HEK293 (cell line): ENCODE results near the gene FBXO27.
"Not testable (repeated sequence)": the region's sequence is repeated elsewhere in the genome, so short reads cannot be mapped to it uniquely, and the experiment has no call there.

Experiments
- CTCF ChIA-PET: fragments of 350-600 bp; formaldehyde crosslinking; extraction: SDS; loops from one replicate; lab custom pipeline; 2021; ENCODE audit warnings: antibody characterized with exemption; lab: Yijun Ruan, JAX
- POLR2A ChIA-PET: fragments of 300-600 bp; formaldehyde crosslinking; extraction: SDS; loops from one replicate; lab custom pipeline; 2020; ENCODE audit warnings: antibody characterized with exemption, inconsistent platforms; lab: Yijun Ruan, JAX
- H3K27ac ChIP-seq: fragments of 200-500 bp; sonication (Bioruptor generic); 2 replicates; pipeline ENCODE4 v1.5.1; 2014; ENCODE audit warnings: low read depth, low read length, control low read depth, inconsistent platforms; ENCODE audit errors: extremely low read depth
- H3K36me3 ChIP-seq, 2 experiments: fragments of 200-500 bp in 1 of 2; sonication (Bioruptor generic) in 1 of 2; 1 replicate in 1 of 2; 2 replicates in 1 of 2; pipeline ENCODE4 v1.5.1; 2014 to 2017; ENCODE audit warnings: inconsistent platforms in 2 of 2, low read length in 2 of 2; ENCODE audit not compliant: control insufficient read depth in 2 of 2, insufficient read depth in 1 of 2
- H3K4me1 ChIP-seq: fragments of 200-500 bp; sonication (Bioruptor generic); 2 replicates; pipeline ENCODE4 v1.5.1; 2014; ENCODE audit warnings: mild to moderate bottlenecking, low read length, inconsistent platforms; ENCODE audit not compliant: control insufficient read depth, insufficient read depth
- H3K4me3 ChIP-seq: 2 replicates; pipeline ENCODE4 v1.5.1; 2011; ENCODE audit warnings: low read depth, mild to moderate bottlenecking, control low read depth, low read length, moderate library complexity
- H3K9me3 ChIP-seq: fragments of 200-500 bp; sonication (Bioruptor generic); 2 replicates; pipeline ENCODE4 v1.5.1; 2014; ENCODE audit warnings: low read depth, low read length, inconsistent platforms; ENCODE audit not compliant: control insufficient read depth, insufficient read depth
- GLIS2 ChIP-seq: fragments of 450-650 bp; formaldehyde crosslinking; IDR thresholded peaks from 2 replicates; pipeline ENCODE4 v1.5.1; 2016; ENCODE audit warnings: missing biosample characterization, missing genetic modification characterization
- TRIM28 ChIP-seq: IDR thresholded peaks from 2 replicates; pipeline ENCODE4 v1.6.1; 2011; ENCODE audit warnings: low read length, control low read depth, borderline replicate concordance
- ZBTB20 ChIP-seq: fragments of 450-650 bp; formaldehyde crosslinking; IDR thresholded peaks from 2 replicates; pipeline ENCODE4 v1.5.1; 2016; ENCODE audit warnings: missing biosample characterization, missing genetic modification characterization
- ZNF121 ChIP-seq: fragments of 450-650 bp; formaldehyde crosslinking; IDR thresholded peaks from 2 replicates; pipeline ENCODE4 v1.5.1; 2016; ENCODE audit warnings: missing biosample characterization, missing genetic modification characterization
- ZNF138 ChIP-seq: fragments of 450-650 bp; formaldehyde crosslinking; IDR thresholded peaks from 2 replicates; pipeline ENCODE4 v1.5.1; 2016; ENCODE audit warnings: missing biosample characterization, missing genetic modification characterization, borderline replicate concordance
- ZNF175 ChIP-seq: fragments of 450-650 bp; formaldehyde crosslinking; IDR thresholded peaks from 2 replicates; pipeline ENCODE4 v1.5.1; 2016; ENCODE audit warnings: missing biosample characterization, missing genetic modification characterization
- ZNF248 ChIP-seq: fragments of 450-650 bp; formaldehyde crosslinking; IDR thresholded peaks from 2 replicates; pipeline ENCODE4 v1.5.1; 2017; ENCODE audit warnings: missing biosample characterization, missing genetic modification characterization
- ZNF311 ChIP-seq: fragments of 450-650 bp; formaldehyde crosslinking; IDR thresholded peaks from 2 replicates; pipeline ENCODE4 v1.5.1; 2017; ENCODE audit warnings: missing biosample characterization, missing genetic modification characterization, borderline replicate concordance
- ZNF394 ChIP-seq: fragments of 450-650 bp; formaldehyde crosslinking; IDR thresholded peaks from 2 replicates; pipeline ENCODE4 v1.5.1; 2016; ENCODE audit warnings: missing biosample characterization, missing genetic modification characterization, mild to moderate bottlenecking, moderate library complexity, borderline replicate concordance
- ZNF423 ChIP-seq: fragments of 450-650 bp; formaldehyde crosslinking; IDR thresholded peaks from 2 replicates; pipeline ENCODE4 v1.5.1; 2016; ENCODE audit warnings: missing biosample characterization, missing genetic modification characterization
- ZNF473 ChIP-seq: fragments of 450-650 bp; formaldehyde crosslinking; IDR thresholded peaks from 2 replicates; pipeline ENCODE4 v1.5.1; 2017; ENCODE audit warnings: missing biosample characterization, missing genetic modification characterization
- ZNF571 ChIP-seq: fragments of 450-650 bp; formaldehyde crosslinking; IDR thresholded peaks from 2 replicates; pipeline ENCODE4 v1.5.0; 2017; ENCODE audit warnings: missing biosample characterization, missing genetic modification characterization
- ZNF596 ChIP-seq: fragments of 450-650 bp; IDR thresholded peaks from 2 replicates; pipeline ENCODE4 v1.5.0; 2018; ENCODE audit warnings: missing biosample characterization, mild to moderate bottlenecking, missing genetic modification characterization, moderate library complexity
- ZNF785 ChIP-seq: fragments of 450-650 bp; formaldehyde crosslinking; IDR thresholded peaks from 2 replicates; pipeline ENCODE4 v1.5.1; 2016; ENCODE audit warnings: missing biosample characterization, missing genetic modification characterization
- ZXDB ChIP-seq: fragments of 450-650 bp; formaldehyde crosslinking; IDR thresholded peaks from 2 replicates; pipeline ENCODE4 v1.5.1; 2016; ENCODE audit warnings: missing biosample characterization, missing genetic modification characterization
- TF ChIP-seq, protein P1 (sequence below): fragments of 450-650 bp; formaldehyde crosslinking; IDR thresholded peaks from 2 replicates; pipeline ENCODE4 v1.5.1; 2016; ENCODE audit warnings: missing biosample characterization, missing genetic modification characterization
- TF ChIP-seq, protein P2 (sequence below): fragments of 450-650 bp; formaldehyde crosslinking; IDR thresholded peaks from 2 replicates; pipeline ENCODE4 v1.5.1; 2016; ENCODE audit warnings: missing biosample characterization, missing genetic modification characterization
- TF ChIP-seq, protein P3 (sequence below): fragments of 450-650 bp; formaldehyde crosslinking; IDR thresholded peaks from 2 replicates; pipeline ENCODE4 v1.5.1; 2017; ENCODE audit warnings: missing biosample characterization, missing genetic modification characterization
- TF ChIP-seq, protein P4 (sequence below): fragments of 450-650 bp; formaldehyde crosslinking; IDR thresholded peaks from 2 replicates; pipeline ENCODE4 v1.5.1; 2017; ENCODE audit warnings: missing biosample characterization, missing genetic modification characterization
- TF ChIP-seq, protein P5 (sequence below): fragments of 450-650 bp; formaldehyde crosslinking; IDR thresholded peaks from 2 replicates; pipeline ENCODE4 v1.5.1; 2017; ENCODE audit warnings: missing biosample characterization, missing genetic modification characterization

Gene FBXO27

DNA sequence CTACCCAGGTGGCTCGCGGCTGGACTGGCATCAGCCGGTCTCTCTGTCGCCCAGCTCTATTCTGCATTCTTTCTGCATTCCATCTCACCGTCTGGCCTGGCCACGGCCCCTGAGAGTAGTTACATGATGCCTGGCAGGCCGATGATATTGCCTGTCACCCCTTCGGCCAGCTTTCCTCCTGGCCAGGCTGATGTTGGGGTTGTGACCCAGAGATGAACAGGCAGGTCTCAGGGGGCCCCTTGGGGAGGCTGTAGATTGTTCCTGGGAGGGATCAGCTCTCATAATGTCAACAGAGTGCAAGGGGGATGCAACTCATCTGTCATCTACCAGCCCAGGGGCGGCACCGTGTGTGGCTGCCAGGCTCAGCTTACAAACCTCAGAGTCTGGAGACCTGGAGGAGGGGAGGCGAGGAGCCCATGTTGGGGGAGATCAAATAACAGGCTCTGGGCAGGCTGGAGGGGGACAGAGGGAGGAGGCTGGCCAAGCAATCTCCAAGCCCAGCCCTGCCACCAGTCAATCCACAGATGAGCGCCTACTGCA, 43.2 kb downstream of the FBXO27 start (continued):
- TF ChIP-seq ZNF571 = no peak
- TF ChIP-seq, all 188 proteins: peak for 44

DNA sequence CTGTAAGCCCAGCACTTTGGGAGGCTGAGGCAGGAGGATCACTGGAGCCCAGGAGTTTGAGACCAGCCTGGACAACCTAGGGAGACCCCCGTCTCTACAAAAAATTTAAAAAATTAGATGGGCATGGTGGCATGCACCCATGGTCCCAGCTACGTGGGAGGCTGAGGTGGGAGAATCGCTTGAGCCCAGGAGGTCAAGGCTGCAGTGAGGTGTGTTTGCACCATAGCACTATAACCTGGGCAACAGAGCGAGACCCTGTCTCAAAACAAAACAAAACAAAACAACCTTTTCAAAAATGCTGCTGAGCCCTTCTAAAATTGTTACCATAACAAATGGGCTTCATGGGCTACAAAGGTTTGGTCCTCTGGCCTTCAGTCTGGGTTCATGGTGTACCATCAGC, 43.7 kb downstream of the FBXO27 start:
- POLR2A ChIA-PET = interaction anchor here (0.6 to 1.6 kb wide), 9 partner anchors 11 to 153 kb away, joined by 3 to 20 read pairs (median 4); partner anchors contain the start of genes FBXO17, FBXO27, MRPS12 and SARS2
- TF ChIP-seq ZNF121 (tag by site-specific recombination) = peak; percentile 98
- TF ChIP-seq, protein P1, sequence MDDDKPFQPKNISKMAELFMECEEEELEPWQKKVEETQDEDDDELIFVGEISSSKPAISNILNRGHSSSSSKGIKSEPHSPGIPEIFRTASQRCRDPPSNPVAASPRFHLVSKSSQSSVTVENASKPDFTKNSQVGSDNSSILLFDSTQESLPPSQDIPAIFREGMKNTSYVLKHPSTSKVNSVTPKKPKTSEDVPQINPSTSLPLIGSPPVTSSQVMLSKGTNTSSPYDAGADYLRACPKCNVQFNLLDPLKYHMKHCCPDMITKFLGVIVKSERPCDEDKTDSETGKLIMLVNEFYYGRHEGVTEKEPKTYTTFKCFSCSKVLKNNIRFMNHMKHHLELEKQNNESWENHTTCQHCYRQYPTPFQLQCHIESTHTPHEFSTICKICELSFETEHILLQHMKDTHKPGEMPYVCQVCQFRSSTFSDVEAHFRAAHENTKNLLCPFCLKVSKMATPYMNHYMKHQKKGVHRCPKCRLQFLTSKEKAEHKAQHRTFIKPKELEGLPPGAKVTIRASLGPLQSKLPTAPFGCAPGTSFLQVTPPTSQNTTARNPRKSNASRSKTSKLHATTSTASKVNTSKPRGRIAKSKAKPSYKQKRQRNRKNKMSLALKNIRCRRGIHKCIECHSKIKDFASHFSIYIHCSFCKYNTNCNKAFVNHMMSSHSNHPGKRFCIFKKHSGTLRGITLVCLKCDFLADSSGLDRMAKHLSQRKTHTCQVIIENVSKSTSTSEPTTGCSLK (tag by site-specific recombination) = 0 out of 2 replicates have a peak, but pooled peaks have one; percentile 27
- 0 out of 2 replicates have a peak, but pooled peaks have one; percentile 31 for TF ChIP-seq ZNF138 (tag by site-specific recombination)

DNA sequence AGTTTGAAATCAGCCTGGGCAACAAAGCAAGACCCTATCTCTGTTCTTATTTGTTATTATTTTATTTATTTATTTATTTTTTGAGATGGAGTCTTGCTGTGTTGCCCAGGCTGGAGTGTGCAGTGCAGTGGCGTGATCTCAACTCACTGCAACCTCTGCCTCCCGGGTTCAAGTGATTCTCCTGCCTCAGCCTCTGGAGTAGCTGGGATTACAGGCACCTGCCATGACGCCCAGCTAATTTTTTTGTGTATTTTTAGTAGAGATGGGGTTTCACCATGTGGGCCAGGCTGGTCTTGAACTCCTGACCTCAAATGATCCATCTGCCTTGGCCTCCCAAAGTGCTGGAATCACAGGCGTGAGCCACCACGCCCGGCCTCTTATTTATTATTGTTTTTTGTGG, 44.6 kb downstream of the FBXO27 start:
- POLR2A ChIA-PET = interaction anchor here (1.5 kb wide), 1 partner anchor 12 kb away, joined by 20 read pairs; the partner anchor contains the start of gene FBXO17
- not testable (repeated sequence) for H3K9me3 ChIP-seq, H3K4me3 ChIP-seq, H3K36me3 ChIP-seq, H3K27ac ChIP-seq
- H3K4me1 ChIP-seq = peaks cover 12% of the 10 kb centered on the region
- peak; percentile 70; the same call in 1 of the 2 replicates for TF ChIP-seq ZNF394 (tag by site-specific recombination)
- peak; percentile 98 for TF ChIP-seq ZNF121 (tag by site-specific recombination)
- TF ChIP-seq, protein P2, sequence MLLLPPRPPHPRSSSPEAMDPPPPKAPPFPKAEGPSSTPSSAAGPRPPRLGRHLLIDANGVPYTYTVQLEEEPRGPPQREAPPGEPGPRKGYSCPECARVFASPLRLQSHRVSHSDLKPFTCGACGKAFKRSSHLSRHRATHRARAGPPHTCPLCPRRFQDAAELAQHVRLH (tag by site-specific recombination) = peak; percentile 19; the same call in 1 of the 2 replicates
- CTCF ChIA-PET = interaction anchor here (2.0 to 3.0 kb wide), 2 partner anchors 10 to 26 kb away, joined by 7 to 39 read pairs; partner anchors contain the start of gene FBXO17

More for the DNA sequence above, 43.7 kb downstream of the FBXO27 start:
- CTCF ChIA-PET = interaction anchor here (0.8 to 3.0 kb wide), 8 partner anchors 11 to 122 kb away, joined by 3 to 39 read pairs (median 4); partner anchors contain the start of gene FBXO17
- Histone ChIP-seq H3K4me1 (peaks cover 12% of the 10 kb centered on the region), H3K27ac (peak overlapping the region; percentile 74)
- not testable (repeated sequence) for H3K9me3 ChIP-seq, H3K36me3 ChIP-seq, H3K4me3 ChIP-seq

DNA sequence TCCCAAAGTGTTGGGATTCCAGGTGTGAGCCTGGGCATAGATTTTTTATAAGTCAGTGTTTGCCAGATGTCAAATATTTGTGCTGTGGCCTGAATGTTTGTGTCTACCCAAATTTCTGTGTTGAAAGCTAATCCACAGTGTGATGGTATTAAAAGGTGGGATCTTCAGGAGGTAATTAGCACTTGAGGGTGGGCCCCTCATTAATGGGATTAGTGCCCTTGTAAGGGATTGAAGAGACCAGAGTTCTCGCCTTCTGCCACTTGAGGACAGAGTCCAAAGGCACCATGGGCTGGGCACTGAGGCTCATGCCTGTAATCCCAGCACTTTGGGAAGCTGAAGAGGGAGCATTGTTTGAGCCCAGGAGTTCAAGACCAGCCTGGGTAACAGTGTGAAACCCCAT, 47.1 kb downstream of the FBXO27 start:
- no peaks in the 10 kb centered on the region; a peak in 1 of 3 replicates for H3K36me3 ChIP-seq
- TF ChIP-seq ZNF423 (no peak), ZNF248 (tag by site-specific recombination) (no peak), ZNF596 (tag by site-specific recombination) (no peak), GLIS2 (tag by site-specific recombination) (no peak), ZNF311 (tag by site-specific recombination) (no peak), ZNF175 (tag by site-specific recombination) (no peak), TRIM28 (no peak), ZBTB20 (tag by site-specific recombination) (no peak), ZNF785 (no peak), ZNF473 (no peak), ZXDB (tag by site-specific recombination) (no peak)
- TF ChIP-seq, protein P3, sequence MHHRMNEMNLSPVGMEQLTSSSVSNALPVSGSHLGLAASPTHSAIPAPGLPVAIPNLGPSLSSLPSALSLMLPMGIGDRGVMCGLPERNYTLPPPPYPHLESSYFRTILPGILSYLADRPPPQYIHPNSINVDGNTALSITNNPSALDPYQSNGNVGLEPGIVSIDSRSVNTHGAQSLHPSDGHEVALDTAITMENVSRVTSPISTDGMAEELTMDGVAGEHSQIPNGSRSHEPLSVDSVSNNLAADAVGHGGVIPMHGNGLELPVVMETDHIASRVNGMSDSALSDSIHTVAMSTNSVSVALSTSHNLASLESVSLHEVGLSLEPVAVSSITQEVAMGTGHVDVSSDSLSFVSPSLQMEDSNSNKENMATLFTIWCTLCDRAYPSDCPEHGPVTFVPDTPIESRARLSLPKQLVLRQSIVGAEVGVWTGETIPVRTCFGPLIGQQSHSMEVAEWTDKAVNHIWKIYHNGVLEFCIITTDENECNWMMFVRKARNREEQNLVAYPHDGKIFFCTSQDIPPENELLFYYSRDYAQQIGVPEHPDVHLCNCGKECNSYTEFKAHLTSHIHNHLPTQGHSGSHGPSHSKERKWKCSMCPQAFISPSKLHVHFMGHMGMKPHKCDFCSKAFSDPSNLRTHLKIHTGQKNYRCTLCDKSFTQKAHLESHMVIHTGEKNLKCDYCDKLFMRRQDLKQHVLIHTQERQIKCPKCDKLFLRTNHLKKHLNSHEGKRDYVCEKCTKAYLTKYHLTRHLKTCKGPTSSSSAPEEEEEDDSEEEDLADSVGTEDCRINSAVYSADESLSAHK (tag by site-specific recombination) = no peak
- TF ChIP-seq, protein P4, sequence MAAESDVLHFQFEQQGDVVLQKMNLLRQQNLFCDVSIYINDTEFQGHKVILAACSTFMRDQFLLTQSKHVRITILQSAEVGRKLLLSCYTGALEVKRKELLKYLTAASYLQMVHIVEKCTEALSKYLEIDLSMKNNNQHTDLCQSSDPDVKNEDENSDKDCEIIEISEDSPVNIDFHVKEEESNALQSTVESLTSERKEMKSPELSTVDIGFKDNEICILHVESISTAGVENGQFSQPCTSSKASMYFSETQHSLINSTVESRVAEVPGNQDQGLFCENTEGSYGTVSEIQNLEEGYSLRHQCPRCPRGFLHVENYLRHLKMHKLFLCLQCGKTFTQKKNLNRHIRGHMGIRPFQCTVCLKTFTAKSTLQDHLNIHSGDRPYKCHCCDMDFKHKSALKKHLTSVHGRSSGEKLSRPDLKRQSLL (tag by site-specific recombination) = no peak
- TF ChIP-seq, protein P5, sequence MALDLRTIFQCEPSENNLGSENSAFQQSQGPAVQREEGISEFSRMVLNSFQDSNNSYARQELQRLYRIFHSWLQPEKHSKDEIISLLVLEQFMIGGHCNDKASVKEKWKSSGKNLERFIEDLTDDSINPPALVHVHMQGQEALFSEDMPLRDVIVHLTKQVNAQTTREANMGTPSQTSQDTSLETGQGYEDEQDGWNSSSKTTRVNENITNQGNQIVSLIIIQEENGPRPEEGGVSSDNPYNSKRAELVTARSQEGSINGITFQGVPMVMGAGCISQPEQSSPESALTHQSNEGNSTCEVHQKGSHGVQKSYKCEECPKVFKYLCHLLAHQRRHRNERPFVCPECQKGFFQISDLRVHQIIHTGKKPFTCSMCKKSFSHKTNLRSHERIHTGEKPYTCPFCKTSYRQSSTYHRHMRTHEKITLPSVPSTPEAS = no peak
- TF ChIP-seq, all 188 proteins: peak for 0
- no peak overlapping the region for H3K4me3 ChIP-seq
- CTCF ChIA-PET = interaction anchor here (0.6 to 3.0 kb wide), 6 partner anchors 9 to 124 kb away, joined by 3 to 19 read pairs (median 4); partner anchors contain the start of gene FBXO17
- H3K4me1 ChIP-seq = peaks cover 12% of the 10 kb centered on the region
- H3K27ac ChIP-seq = no peak overlapping the region
- POLR2A ChIA-PET = interaction anchor here (1.6 kb wide), 1 partner anchor 9 kb away, joined by 8 read pairs; the partner anchor contains the start of gene FBXO17
- no peaks in the 10 kb centered on the region for H3K9me3 ChIP-seq
